Neural cell (in vitro differentiated cells): ENCODE measurements around the gene NFYC. TPM values are rescaled to one million over a fixed set of nuclear protein-coding genes. Genes with fewer than 3 reads are reported as not detected.
"Not testable (repeated sequence)": the region's sequence is repeated elsewhere in the genome, so short reads cannot be mapped to it uniquely, and the experiment has no call there.

Source experiments
- H2AFZ ChIP-seq: fragments of 200-600, 300-800 bp; sonication (generic), shearing (Covaris generic); 2 replicates; pipeline ENCODE4 v1.6.0; 2014; ENCODE audit warnings: low read depth, mild to moderate bottlenecking, antibody characterized with exemption, low read length, moderate library complexity
- H3F3A ChIP-seq: fragments of 200-600 bp; shearing (Covaris generic); 2 replicates; pipeline ENCODE4 v1.6.1; 2016; ENCODE audit warnings: mild to moderate bottlenecking, moderate library complexity, mixed read lengths, antibody characterized with exemption, low read length; ENCODE audit not compliant: insufficient read depth, poor library complexity, severe bottlenecking
- H3K27ac ChIP-seq: fragments of 200-600, 300-800 bp; sonication (generic), shearing (Covaris generic); 2 replicates; pipeline ENCODE4 v1.5.1; 2014; ENCODE audit warnings: mild to moderate bottlenecking, low read length, moderate library complexity
- H3K27me3 ChIP-seq: fragments of 300-800, 200-600 bp; sonication (generic), shearing (Covaris generic); 2 replicates; pipeline ENCODE4 v1.6.0; 2014; ENCODE audit warnings: mild to moderate bottlenecking, low read depth, low read length, moderate library complexity; ENCODE audit not compliant: insufficient read depth
- H3K36me3 ChIP-seq: fragments of 300-800, 200-600 bp; sonication (generic), shearing (Covaris generic); 2 replicates; pipeline ENCODE4 v1.5.1; 2014; ENCODE audit warnings: mild to moderate bottlenecking, antibody characterized with exemption, low read length, moderate library complexity; ENCODE audit not compliant: insufficient read depth
- H3K4me2 ChIP-seq: fragments of 300-800, 200-600 bp; sonication (generic), shearing (Covaris generic); 2 replicates; pipeline ENCODE4 v1.6.0; 2014; ENCODE audit warnings: mild to moderate bottlenecking, low read length
- H3K4me3 ChIP-seq: fragments of 300-800, 200-600 bp; sonication (generic), shearing (Covaris generic); 2 replicates; pipeline ENCODE4 v1.5.1; 2014; ENCODE audit warnings: mild to moderate bottlenecking, low read length, moderate library complexity
- H3K79me2 ChIP-seq: fragments of 200-600 bp; shearing (Covaris generic); replicated peaks from 2 replicates; pipeline ENCODE4 v1.6.0; 2014; ENCODE audit warnings: mild to moderate bottlenecking, low read length, moderate library complexity; ENCODE audit not compliant: insufficient read depth
- H3K9ac ChIP-seq: fragments of 300-800, 200-600 bp; sonication (generic), shearing (Covaris generic); 2 replicates; pipeline ENCODE4 v1.6.1; 2016; ENCODE audit warnings: mild to moderate bottlenecking, low read length, mixed read lengths
- H3K9me2 ChIP-seq: fragments of 200-600 bp; shearing (Covaris generic); 2 replicates; pipeline ENCODE4 v1.6.1; 2016; ENCODE audit warnings: mild to moderate bottlenecking, low read length, mixed read lengths; ENCODE audit not compliant: insufficient read depth
- H3K9me3 ChIP-seq: fragments of 200-600, 300-800 bp; sonication (generic), shearing (Covaris generic); 2 replicates; pipeline ENCODE4 v1.6.1; 2016; ENCODE audit warnings: mild to moderate bottlenecking, mixed run types, low read length, moderate library complexity, mixed read lengths
- H4K20me1 ChIP-seq: fragments of 200-600 bp; shearing (Covaris generic); 2 replicates; pipeline ENCODE4 v1.6.1; 2016; ENCODE audit warnings: mild to moderate bottlenecking, mixed run types; ENCODE audit not compliant: insufficient read depth
- EP300 ChIP-seq: fragments of 450-650 bp; conservative IDR thresholded peaks from 2 replicates; pipeline ENCODE4 v1.6.1; 2014; ENCODE audit warnings: antibody characterized with exemption, mild to moderate bottlenecking, moderate library complexity; ENCODE audit not compliant: poor library complexity, severe bottlenecking
- EZH2 ChIP-seq: fragments of 200-600, 300-800 bp; shearing (Covaris generic), sonication (generic); IDR thresholded peaks from 2 replicates; pipeline ENCODE4 v1.6.1; 2014; ENCODE audit warnings: antibody characterized with exemption, low read length, borderline replicate concordance, mild to moderate bottlenecking; ENCODE audit not compliant: insufficient read depth, poor library complexity, severe bottlenecking
- MXI1 ChIP-seq: fragments of 450-650 bp; conservative IDR thresholded peaks from 2 replicates; pipeline ENCODE4 v1.6.1; 2014; ENCODE audit warnings: antibody characterized with exemption, mild to moderate bottlenecking; ENCODE audit not compliant: poor library complexity, severe bottlenecking
- POLR2AphosphoS5 ChIP-seq: IDR thresholded peaks from 2 replicates; pipeline ENCODE4 v1.6.1; 2012
- RAD21 ChIP-seq: fragments of 450-650 bp; conservative IDR thresholded peaks from 2 replicates; pipeline ENCODE4 v1.6.1; 2014; ENCODE audit warnings: antibody characterized with exemption, mild to moderate bottlenecking, moderate library complexity
- SMC3 ChIP-seq: fragments of 450-650 bp; conservative IDR thresholded peaks from 2 replicates; pipeline ENCODE4 v1.6.1; 2014; ENCODE audit warnings: antibody characterized with exemption, mild to moderate bottlenecking, moderate library complexity; ENCODE audit not compliant: poor library complexity
- TAF1 ChIP-seq: IDR thresholded peaks from 2 replicates; pipeline ENCODE4 v1.6.1; 2012; ENCODE audit warnings: low read depth
- polyA plus RNA-seq: library from polyadenylated mRNA; depleted of rRNA; stranded (reverse); fragments of >200 nt; gene quantifications from 2 replicates; pipeline ENCODE4 v1.2.3, GENCODE V29; 2014
- TF ChIP-seq, protein P1 (sequence below): IDR thresholded peaks from 2 replicates; pipeline ENCODE4 v1.6.1; 2012; ENCODE audit warnings: borderline replicate concordance
- TF ChIP-seq, protein P2 (sequence below): fragments of 450-650 bp; IDR thresholded peaks from 2 replicates; pipeline ENCODE4 v1.5.1; 2014; ENCODE audit warnings: antibody characterized with exemption, mild to moderate bottlenecking, moderate library complexity; ENCODE audit not compliant: poor library complexity, severe bottlenecking

The NFYC gene
- polyA plus RNA-seq, 1 donor from 2014 or later = 66.0 TPM

DNA sequence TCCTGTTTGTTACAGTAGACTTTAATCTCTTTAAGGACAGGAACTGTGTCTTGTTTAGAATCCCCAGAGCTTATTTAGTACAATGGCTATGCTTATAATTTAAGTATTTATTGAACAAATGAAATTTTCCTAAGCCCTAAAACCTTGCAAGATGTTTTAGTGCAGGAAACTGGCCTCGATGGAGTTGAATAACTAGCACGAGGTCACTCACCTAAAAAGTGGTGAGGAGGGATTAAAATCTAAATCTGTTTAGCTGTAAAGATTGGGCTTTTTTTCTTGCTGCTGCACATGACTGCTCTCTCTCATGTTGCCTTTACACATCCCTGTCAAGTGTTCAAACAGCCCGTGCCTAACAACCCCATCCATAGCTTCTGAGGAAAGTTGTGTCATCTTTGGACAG is 10.2 kb downstream of the NFYC start:
- no peaks in the 10 kb centered on the region for H3K9me2 ChIP-seq

DNA sequence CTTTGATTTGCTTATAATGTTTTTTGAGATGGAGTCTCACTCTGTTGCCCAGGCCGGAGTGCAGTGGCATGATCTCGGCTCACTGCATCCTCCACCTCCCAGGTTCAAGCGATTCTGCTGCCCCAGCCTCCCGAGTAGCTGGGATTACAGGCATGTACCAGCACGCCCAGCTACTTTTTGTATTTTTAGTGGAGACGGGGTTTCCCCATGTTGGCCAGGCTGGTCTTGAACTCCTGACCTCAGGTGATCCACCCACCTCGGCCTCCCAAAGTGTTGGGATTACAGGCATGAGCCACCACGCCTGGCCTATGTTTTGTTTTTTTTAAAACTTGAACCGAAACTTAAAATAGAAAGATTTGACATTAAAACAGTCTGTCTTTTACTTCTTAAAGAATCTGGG is 11.3 kb downstream of the NFYC start:
- H2AFZ ChIP-seq, H4K20me1 ChIP-seq: not testable (repeated sequence)
- peaks cover 45% of the 10 kb centered on the region for H3K79me2 ChIP-seq

More for the DNA sequence above, 10.2 kb downstream of the NFYC start:
- Histone ChIP-seq H3K4me2 (no peak overlapping the region), H3F3A (no peaks in the 10 kb centered on the region), H4K20me1 (no peaks in the 10 kb centered on the region), H2AFZ (no peak overlapping the region), H3K36me3 (no peaks in the 10 kb centered on the region), H3K27ac (no peak overlapping the region), H3K79me2 (peaks cover 49% of the 10 kb centered on the region), H3K4me3 (no peak overlapping the region), H3K9ac (no peak overlapping the region), H3K27me3 (no peaks in the 10 kb centered on the region), H3K9me3 (no peaks in the 10 kb centered on the region)
- TF ChIP-seq MXI1 (no peak), EZH2 (no peak), TAF1 (no peak), POLR2AphosphoS5 (no peak), RAD21 (no peak), EP300 (no peak), SMC3 (no peak)
- TF ChIP-seq, protein P1, sequence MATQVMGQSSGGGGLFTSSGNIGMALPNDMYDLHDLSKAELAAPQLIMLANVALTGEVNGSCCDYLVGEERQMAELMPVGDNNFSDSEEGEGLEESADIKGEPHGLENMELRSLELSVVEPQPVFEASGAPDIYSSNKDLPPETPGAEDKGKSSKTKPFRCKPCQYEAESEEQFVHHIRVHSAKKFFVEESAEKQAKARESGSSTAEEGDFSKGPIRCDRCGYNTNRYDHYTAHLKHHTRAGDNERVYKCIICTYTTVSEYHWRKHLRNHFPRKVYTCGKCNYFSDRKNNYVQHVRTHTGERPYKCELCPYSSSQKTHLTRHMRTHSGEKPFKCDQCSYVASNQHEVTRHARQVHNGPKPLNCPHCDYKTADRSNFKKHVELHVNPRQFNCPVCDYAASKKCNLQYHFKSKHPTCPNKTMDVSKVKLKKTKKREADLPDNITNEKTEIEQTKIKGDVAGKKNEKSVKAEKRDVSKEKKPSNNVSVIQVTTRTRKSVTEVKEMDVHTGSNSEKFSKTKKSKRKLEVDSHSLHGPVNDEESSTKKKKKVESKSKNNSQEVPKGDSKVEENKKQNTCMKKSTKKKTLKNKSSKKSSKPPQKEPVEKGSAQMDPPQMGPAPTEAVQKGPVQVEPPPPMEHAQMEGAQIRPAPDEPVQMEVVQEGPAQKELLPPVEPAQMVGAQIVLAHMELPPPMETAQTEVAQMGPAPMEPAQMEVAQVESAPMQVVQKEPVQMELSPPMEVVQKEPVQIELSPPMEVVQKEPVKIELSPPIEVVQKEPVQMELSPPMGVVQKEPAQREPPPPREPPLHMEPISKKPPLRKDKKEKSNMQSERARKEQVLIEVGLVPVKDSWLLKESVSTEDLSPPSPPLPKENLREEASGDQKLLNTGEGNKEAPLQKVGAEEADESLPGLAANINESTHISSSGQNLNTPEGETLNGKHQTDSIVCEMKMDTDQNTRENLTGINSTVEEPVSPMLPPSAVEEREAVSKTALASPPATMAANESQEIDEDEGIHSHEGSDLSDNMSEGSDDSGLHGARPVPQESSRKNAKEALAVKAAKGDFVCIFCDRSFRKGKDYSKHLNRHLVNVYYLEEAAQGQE = no peak
- TF ChIP-seq, protein P2, sequence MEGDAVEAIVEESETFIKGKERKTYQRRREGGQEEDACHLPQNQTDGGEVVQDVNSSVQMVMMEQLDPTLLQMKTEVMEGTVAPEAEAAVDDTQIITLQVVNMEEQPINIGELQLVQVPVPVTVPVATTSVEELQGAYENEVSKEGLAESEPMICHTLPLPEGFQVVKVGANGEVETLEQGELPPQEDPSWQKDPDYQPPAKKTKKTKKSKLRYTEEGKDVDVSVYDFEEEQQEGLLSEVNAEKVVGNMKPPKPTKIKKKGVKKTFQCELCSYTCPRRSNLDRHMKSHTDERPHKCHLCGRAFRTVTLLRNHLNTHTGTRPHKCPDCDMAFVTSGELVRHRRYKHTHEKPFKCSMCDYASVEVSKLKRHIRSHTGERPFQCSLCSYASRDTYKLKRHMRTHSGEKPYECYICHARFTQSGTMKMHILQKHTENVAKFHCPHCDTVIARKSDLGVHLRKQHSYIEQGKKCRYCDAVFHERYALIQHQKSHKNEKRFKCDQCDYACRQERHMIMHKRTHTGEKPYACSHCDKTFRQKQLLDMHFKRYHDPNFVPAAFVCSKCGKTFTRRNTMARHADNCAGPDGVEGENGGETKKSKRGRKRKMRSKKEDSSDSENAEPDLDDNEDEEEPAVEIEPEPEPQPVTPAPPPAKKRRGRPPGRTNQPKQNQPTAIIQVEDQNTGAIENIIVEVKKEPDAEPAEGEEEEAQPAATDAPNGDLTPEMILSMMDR = no peak

DNA sequence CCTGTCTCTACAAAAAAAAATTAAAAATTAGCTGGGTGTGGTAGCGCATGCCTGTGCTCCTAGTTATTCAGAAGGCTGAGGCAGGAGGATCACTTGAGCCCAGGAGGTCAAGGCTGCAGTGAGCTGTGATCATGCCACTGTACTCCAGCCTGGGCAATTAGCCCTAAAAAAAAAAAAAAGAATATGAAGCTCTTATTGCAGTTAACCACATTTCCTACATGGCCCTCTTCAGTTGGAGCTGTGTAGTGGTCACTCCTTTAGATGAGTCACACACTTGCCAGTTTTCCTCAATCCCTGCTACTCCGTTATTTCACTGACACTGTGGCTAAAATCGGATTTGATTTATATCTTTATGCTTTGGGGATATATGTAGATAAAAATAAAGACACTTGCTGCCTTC is 11.8 kb downstream of the NFYC start:
- Histone ChIP-seq H3K27ac (no peak overlapping the region), H3K4me2 (no peak overlapping the region), H3K27me3 (no peaks in the 10 kb centered on the region), H2AFZ (no peak overlapping the region), H3K36me3 (no peaks in the 10 kb centered on the region), H3K79me2 (peaks cover 47% of the 10 kb centered on the region), H3K4me3 (no peak overlapping the region), H3K9ac (no peak overlapping the region), H4K20me1 (no peaks in the 10 kb centered on the region), H3F3A (no peaks in the 10 kb centered on the region), H3K9me3 (no peaks in the 10 kb centered on the region), H3K9me2 (no peaks in the 10 kb centered on the region)
- TF ChIP-seq SMC3 (no peak), RAD21 (no peak), TAF1 (no peak), EZH2 (no peak), MXI1 (no peak), EP300 (no peak), POLR2AphosphoS5 (no peak)
- TF ChIP-seq, protein P2 = no peak
- TF ChIP-seq, protein P1 = no peak

More for the DNA sequence above, 11.3 kb downstream of the NFYC start:
- H3K4me3 ChIP-seq, H3K9me2 ChIP-seq, H3K9ac ChIP-seq, H3K27ac ChIP-seq, H3F3A ChIP-seq, H3K9me3 ChIP-seq, H3K27me3 ChIP-seq, H3K36me3 ChIP-seq, H3K4me2 ChIP-seq: not testable (repeated sequence)
